SK-N-SH (cell line): ENCODE measurements around the gene PDPK1. TPM values are rescaled to one million over a fixed set of nuclear protein-coding genes. Genes with fewer than 3 reads are reported as not detected.
"Not testable (repeated sequence)": the region's sequence is repeated elsewhere in the genome, so short reads cannot be mapped to it uniquely, and the experiment has no call there.

Experiments used
- CTCF ChIA-PET: fragments of 300-600, 350-600 bp; formaldehyde crosslinking; extraction: SDS; loops from one replicate; lab custom pipeline; 2021; lab: Yijun Ruan, JAX
- POLR2A ChIA-PET: fragments of 350-600 bp; sonication (Branson Sonifier 250); formaldehyde crosslinking; extraction: SDS; loops from one replicate; lab custom pipeline; 2020; ENCODE audit warnings: antibody characterized with exemption, inconsistent platforms; lab: Yijun Ruan, JAX
- DNase-seq: peaks from one replicate; pipeline ENCODE4 v3.0.0; 2012
- H2AFZ ChIP-seq: fragments of 200-600 bp; sonication (generic); 2 replicates; pipeline ENCODE4 v1.8.1; 2016; ENCODE audit warnings: antibody characterized with exemption, mild to moderate bottlenecking, low read depth
- H3F3A ChIP-seq: fragments of 200-600 bp; sonication (generic); replicated peaks from 2 replicates; pipeline ENCODE3; 2016; ENCODE audit warnings: antibody characterized with exemption, mild to moderate bottlenecking; ENCODE audit not compliant: insufficient read depth
- H3K27ac ChIP-seq, 2 experiments: fragments of 200-500 bp in 1 of 2; fragments of 200-600 bp in 1 of 2; sonication (Bioruptor generic) in 1 of 2; sonication (generic), shearing (Covaris generic) in 1 of 2; 2 replicates each; pipeline versions ENCODE4 v1.5.1 to v1.6.1; 2014 to 2016; ENCODE audit warnings: low read depth in 2 of 2, inconsistent platforms in 1 of 2, low read length in 1 of 2, mild to moderate bottlenecking in 1 of 2, mixed read lengths in 1 of 2
- H3K27me3 ChIP-seq: fragments of 200-600 bp; sonication (generic), shearing (Covaris generic); 2 replicates; pipeline ENCODE4 v1.6.1; 2016; ENCODE audit warnings: mixed run types; ENCODE audit not compliant: insufficient read depth
- H3K36me3 ChIP-seq, 2 experiments: fragments of 200-500 bp in 1 of 2; fragments of 200-600 bp in 1 of 2; sonication (Bioruptor generic) in 1 of 2; sonication (generic) in 1 of 2; replicated peaks in 1 of 2; 2 replicates each; pipeline versions ENCODE3 to v1.5.1; 2014 to 2016; ENCODE audit warnings: low read length in 1 of 2, mild to moderate bottlenecking in 1 of 2; ENCODE audit not compliant: insufficient read depth in 2 of 2, control insufficient read depth in 1 of 2
- H3K4me1 ChIP-seq, 2 experiments: fragments of 200-500 bp in 1 of 2; fragments of 200-600 bp in 1 of 2; sonication (Bioruptor generic) in 1 of 2; sonication (generic), shearing (Covaris generic) in 1 of 2; 2 replicates each; pipeline versions ENCODE4 v1.5.1 to v1.6.1; 2014 to 2016; ENCODE audit warnings: low read depth in 1 of 2, low read length in 1 of 2, mixed run types in 1 of 2; ENCODE audit not compliant: insufficient read depth in 2 of 2, control insufficient read depth in 1 of 2
- H3K4me2 ChIP-seq: fragments of 200-600 bp; sonication (generic), shearing (Covaris generic); 2 replicates; pipeline ENCODE4 v1.6.1; 2017; ENCODE audit warnings: mixed run types
- H3K4me3 ChIP-seq, 2 experiments: fragments of 200-500 bp in 1 of 2; fragments of 200-600 bp in 1 of 2; sonication (Bioruptor generic) in 1 of 2; sonication (generic), shearing (Covaris generic) in 1 of 2; 2 replicates each; pipeline versions ENCODE4 v1.5.1 to v1.8.1; 2014 to 2016; ENCODE audit warnings: low read depth in 2 of 2, inconsistent platforms in 1 of 2, low read length in 1 of 2, mild to moderate bottlenecking in 1 of 2, mixed read lengths in 1 of 2, moderate library complexity in 1 of 2
- H3K79me2 ChIP-seq: fragments of 200-600 bp; sonication (generic); 2 replicates; pipeline ENCODE4 v1.8.1; 2017; ENCODE audit warnings: mild to moderate bottlenecking; ENCODE audit not compliant: insufficient read depth
- H3K9ac ChIP-seq: fragments of 200-600 bp; sonication (generic); 2 replicates; pipeline ENCODE4 v1.6.1; 2017; ENCODE audit warnings: mixed run types
- H3K9me2 ChIP-seq: fragments of 200-600 bp; sonication (generic); 2 replicates; pipeline ENCODE4 v1.6.1; 2017; ENCODE audit warnings: mixed run types
- H3K9me3 ChIP-seq: fragments of 200-600 bp; sonication (generic); 2 replicates; pipeline ENCODE4 v1.6.1; 2017; ENCODE audit warnings: mixed run types, mild to moderate bottlenecking, moderate library complexity
- H4K20me1 ChIP-seq: fragments of 200-600 bp; sonication (generic); 2 replicates; pipeline ENCODE4 v1.6.1; 2017; ENCODE audit warnings: mild to moderate bottlenecking, mixed run types; ENCODE audit not compliant: insufficient read depth
- ELF1 ChIP-seq: IDR thresholded peaks from 2 replicates; pipeline ENCODE4 v1.4.0; 2012
- FOSL2 ChIP-seq: IDR thresholded peaks from 2 replicates; pipeline ENCODE4 v1.4.0; 2012; ENCODE audit warnings: low read depth, mild to moderate bottlenecking, moderate library complexity, borderline replicate concordance
- FOXM1 ChIP-seq: IDR thresholded peaks from 2 replicates; pipeline ENCODE4 v1.4.0; 2012; ENCODE audit warnings: low read depth, mild to moderate bottlenecking
- GATA2 ChIP-seq: sonication (generic); formaldehyde crosslinking; IDR thresholded peaks from 2 replicates; pipeline ENCODE4 v1.5.0; 2020; ENCODE audit warnings: mild to moderate bottlenecking, missing genetic modification reagents
- MAX ChIP-seq: IDR thresholded peaks from 2 replicates; pipeline ENCODE4 v1.4.0; 2012; ENCODE audit warnings: low read depth
- MXI1 ChIP-seq: IDR thresholded peaks from 2 replicates; pipeline ENCODE4 v1.6.1; 2012; ENCODE audit warnings: mild to moderate bottlenecking, low read depth, low read length, improper control_type of control experiment
- POLR2AphosphoS5 ChIP-seq: IDR thresholded peaks from 2 replicates; pipeline ENCODE4 v1.6.1; 2012; ENCODE audit warnings: low read depth, low read length
- SMC3 ChIP-seq: IDR thresholded peaks from 2 replicates; pipeline ENCODE4 v1.6.1; 2012; ENCODE audit warnings: low read depth, low read length, improper control_type of control experiment
- TAF1 ChIP-seq: IDR thresholded peaks from 2 replicates; pipeline ENCODE4 v1.6.1; 2012; ENCODE audit warnings: low read depth, mild to moderate bottlenecking, low read length, moderate library complexity, borderline replicate concordance
- USF1 ChIP-seq: IDR thresholded peaks from 2 replicates; pipeline ENCODE4 v1.4.0; 2012; ENCODE audit warnings: low read depth, borderline replicate concordance
- USF2 ChIP-seq: fragments of 150-350 bp; IDR thresholded peaks from 2 replicates; pipeline ENCODE4 v1.6.1; 2017; ENCODE audit warnings: antibody characterized with exemption, low read length, low read depth, borderline replicate concordance
- whole genome bisulfite sequencing: methylation state at CpG from one replicate; pipeline ENCODE4 v1.1.6; 2017; ENCODE audit warnings: low lambda C conversion rate; 5-methylcytosine and 5-hydroxymethylcytosine counted together
- polyA plus RNA-seq, 3 experiments: library from polyadenylated mRNA; depleted of rRNA; stranded (reverse); fragments of >200 nt; gene quantifications; 2 replicates each; pipeline ENCODE4 v1.2.3, GENCODE V29; 2012

Gene PDPK1
- polyA plus RNA-seq, 1 of the 3 experiments (the other 2 are of a cell fraction): 22.0 TPM

- TF ChIP-seq USF2 (peak; percentile 81), TAF1 (peak; percentile 95), FOSL2 (peak; percentile 36; the same call in 1 of the 2 replicates), SMC3 (no peak), POLR2AphosphoS5 (peak; percentile 99), MAX (peak; percentile 97), USF1 (peak; percentile 97), ELF1 (peak; percentile 72), FOXM1 (no peak), GATA2 (no peak), MXI1 (peak; percentile 93)
Observed at GRCh38 chr16:2603165-2604015, 65.6 kb downstream of the PDPK1 start (continued).

GRCh38 chr16:2604016-2604369 is 66.2 kb downstream of the PDPK1 start:
- Histone ChIP-seq H3K79me2 (peaks cover 28% of the 10 kb centered on the region), H3K4me2 (peak overlapping the region; percentile 84), H2AFZ (peak overlapping the region; percentile 72; the same call in 1 of the 2 replicates), H3K27ac (peak overlapping the region; percentile 67 to 78), H3K9ac (peak overlapping the region; percentile 89), H3K4me3 (peak overlapping the region; percentile 92 to 97)
- H3K9me3 ChIP-seq, DNase-seq, H3K27me3 ChIP-seq, H3K36me3 ChIP-seq, H3K9me2 ChIP-seq, H3F3A ChIP-seq, H4K20me1 ChIP-seq, CTCF ChIA-PET, H3K4me1 ChIP-seq: not testable (repeated sequence)
- 5% methylated on average over 12 of the region's 12 CpGs for WGBS
- POLR2A ChIA-PET: interaction anchor here (1.2 kb wide), 1 partner anchor 65 kb away, joined by 3 read pairs; no protein-coding TSS in a partner anchor

GRCh38 chr16:2606820-2607219 is 69.0 kb downstream of the PDPK1 start:
- H4K20me1 ChIP-seq, CTCF ChIA-PET, H3K36me3 ChIP-seq, H3K4me1 ChIP-seq, H3K9me2 ChIP-seq, H3F3A ChIP-seq, POLR2A ChIA-PET, H3K27ac ChIP-seq, H3K4me3 ChIP-seq, H2AFZ ChIP-seq, DNase-seq, H3K9me3 ChIP-seq, H3K4me2 ChIP-seq, H3K27me3 ChIP-seq, H3K9ac ChIP-seq: not testable (repeated sequence)
- H3K79me2 ChIP-seq: peaks cover 28% of the 10 kb centered on the region
- WGBS: no CpG with 5 or more reads among the region's 8 CpGs

GRCh38 chr16:2609345-2609744 is 71.5 kb downstream of the PDPK1 start:
- DNase-seq, H3K9me3 ChIP-seq, H3K27ac ChIP-seq, H3K4me2 ChIP-seq, H3K27me3 ChIP-seq, H2AFZ ChIP-seq, POLR2A ChIA-PET, CTCF ChIA-PET, H3K9me2 ChIP-seq, H3K9ac ChIP-seq, H4K20me1 ChIP-seq, H3F3A ChIP-seq, H3K36me3 ChIP-seq, H3K4me1 ChIP-seq, H3K4me3 ChIP-seq: not testable (repeated sequence)
- WGBS: 83% methylated on average over 3 of the region's 11 CpGs
- peaks cover 18% of the 10 kb centered on the region for H3K79me2 ChIP-seq
